B cell (primary cell): ENCODE data around the gene TMEM235. TPM values are rescaled to one million over a fixed set of nuclear protein-coding genes. Genes with fewer than 3 reads are reported as not detected.

Experiments
- ATAC-seq: fragments of 200-7000 bp; cut with Tn5 transposase; one replicate; pipeline ENCODE4 v1.10.0; 2021; ENCODE audit warnings: low read depth, mild to moderate bottlenecking, moderate number of reproducible peaks, moderate library complexity
- CTCF ChIA-PET: fragments of 350-600 bp; sonication (Branson Sonifier 250); formaldehyde crosslinking; loops from one replicate; lab custom pipeline; 2021; ENCODE audit warnings: antibody characterized with exemption, inconsistent platforms; lab: Charles Lee
- POLR2A ChIA-PET: fragments of 350-600 bp; sonication (Branson Sonifier 250); formaldehyde crosslinking; loops from one replicate; lab custom pipeline; 2021; ENCODE audit warnings: antibody characterized with exemption; lab: Charles Lee
- DNase-seq: peaks from one replicate; pipeline ENCODE4 v3.0.0; 2013
- H2AFZ ChIP-seq: 2 replicates; pipeline ENCODE4 v1.6.1; 2012; ENCODE audit warnings: mild to moderate bottlenecking, low read depth, low read length; ENCODE audit not compliant: insufficient read depth, poor library complexity, severe bottlenecking
- H3K27ac ChIP-seq, 2 donors: 1 replicate in 1 of 2; 2 replicates in 1 of 2; pipeline ENCODE4 v1.5.1; 2012 to 2013; ENCODE audit warnings: low read length in 2 of 2, mild to moderate bottlenecking in 2 of 2, moderate library complexity in 1 of 2
- H3K27me3 ChIP-seq, 4 experiments: fragments of 200-600 bp in 1 of 4; sonication (generic) in 1 of 4; replicated peaks in 1 of 4; 1 replicate in 2 of 4; 2 replicates in 2 of 4; pipeline versions ENCODE4 v1.6.1 to v1.7.0; 2013 to 2016; ENCODE audit warnings: low read length in 3 of 4, mild to moderate bottlenecking in 2 of 4, mixed read lengths in 1 of 4, moderate library complexity in 1 of 4; ENCODE audit not compliant: insufficient read depth in 4 of 4, control insufficient read depth in 3 of 4; ENCODE audit errors: control extremely low read depth in 1 of 4
- H3K36me3 ChIP-seq, 2 experiments: replicated peaks in 1 of 2; 1 replicate in 1 of 2; 2 replicates in 1 of 2; pipeline versions ENCODE4 v1.6.1 to v1.7.1; 2013; ENCODE audit warnings: low read length in 1 of 2; ENCODE audit not compliant: insufficient read depth in 2 of 2, control insufficient read depth in 1 of 2; ENCODE audit errors: control extremely low read depth in 1 of 2, extremely low read depth in 1 of 2
- H3K4me1 ChIP-seq, 2 donors: fragments of 200-600 bp in 1 of 2; sonication (generic) in 1 of 2; 1 replicate in 1 of 2; 2 replicates in 1 of 2; pipeline versions ENCODE4 v1.5.1 to v1.6.1; 2013 to 2017; ENCODE audit warnings: low read length in 2 of 2; ENCODE audit not compliant: control insufficient read depth in 2 of 2, insufficient read depth in 2 of 2
- H3K4me2 ChIP-seq: replicated peaks from 2 replicates; pipeline ENCODE3; 2012; ENCODE audit warnings: mild to moderate bottlenecking, low read depth, low read length; ENCODE audit not compliant: poor library complexity, severe bottlenecking
- H3K4me3 ChIP-seq, 5 experiments: fragments of 200-600 bp in 1 of 5; sonication (generic) in 1 of 5; 1 replicate in 3 of 5; 2 replicates in 2 of 5; pipeline versions ENCODE4 v1.5.1 to v1.7.0; 2011 to 2016; ENCODE audit warnings: low read length in 4 of 5, mild to moderate bottlenecking in 4 of 5, low read depth in 2 of 5, control low read depth in 1 of 5, moderate library complexity in 1 of 5; ENCODE audit not compliant: insufficient read depth in 1 of 5; ENCODE audit errors: control extremely low read depth in 1 of 5, extremely low read depth in 1 of 5
- H3K79me2 ChIP-seq: fragments of 200-600 bp; sonication (generic); one replicate; pipeline ENCODE4 v1.6.0; 2016; ENCODE audit warnings: low read length; ENCODE audit not compliant: control insufficient read depth, insufficient read depth
- H3K9ac ChIP-seq: fragments of 200-600 bp; sonication (generic); 2 replicates; pipeline ENCODE4 v1.6.1; 2017; ENCODE audit warnings: mild to moderate bottlenecking, low read length, moderate library complexity
- H3K9me3 ChIP-seq, 3 donors: one replicate each; pipeline versions ENCODE4 v1.6.1 to v1.7.1; 2013; ENCODE audit warnings: low read length in 2 of 3; ENCODE audit not compliant: control insufficient read depth in 2 of 3, insufficient read depth in 1 of 3; ENCODE audit errors: control extremely low read depth in 1 of 3
- H4K20me1 ChIP-seq: 2 replicates; pipeline ENCODE4 v1.6.0; 2012; ENCODE audit warnings: mild to moderate bottlenecking, low read length; ENCODE audit not compliant: insufficient read depth, control insufficient read depth, poor library complexity, severe bottlenecking
- H3K27ac Mint-ChIP-seq: one replicate; pipeline ENCODE4 v1.8.0; 2021; ENCODE audit warnings: mixed read lengths
- H3K27me3 Mint-ChIP-seq: one replicate; pipeline ENCODE4 v1.8.0; 2021; ENCODE audit warnings: mixed read lengths
- H3K4me1 Mint-ChIP-seq: one replicate; pipeline ENCODE4 v1.8.0; 2021; ENCODE audit warnings: mixed read lengths
- H3K4me3 Mint-ChIP-seq: one replicate; pipeline ENCODE4 v1.8.0; 2021; ENCODE audit warnings: mixed read lengths
- H3K9me3 Mint-ChIP-seq: one replicate; pipeline ENCODE4 v1.8.0; 2022; ENCODE audit warnings: mixed read lengths; ENCODE audit not compliant: insufficient read depth
- EZH2 ChIP-seq: IDR thresholded peaks from 2 replicates; pipeline ENCODE4 v1.6.1; 2012; ENCODE audit warnings: borderline replicate concordance, low read depth, mild to moderate bottlenecking, moderate library complexity, low read length; ENCODE audit not compliant: insufficient read depth, poor library complexity, severe bottlenecking
- WGBS: methylation state at CpG from one replicate; pipeline ENCODE4 v1.1.5; 2013; ENCODE audit warnings: missing lambda C conversion rate; ENCODE audit not compliant: insufficient coverage; 5-methylcytosine and 5-hydroxymethylcytosine counted together
- intact Hi-C: fragments of 100-400 bp; cut with micrococcal nuclease; formaldehyde crosslinking; loops from one replicate; pipeline ENCODE4 v1.10.0; 2022
- polyA plus RNA-seq: library from polyadenylated mRNA; depleted of rRNA; stranded (reverse); fragments of >200 nt; gene quantifications from 2 replicates; pipeline ENCODE4 v1.2.3, GENCODE V29; 2012
- total RNA-seq, 2 donors: library from RNA; stranded (reverse); fragments of 120-200 nt in 1 of 2; gene quantifications; 1 replicate in 1 of 2; 2 replicates in 1 of 2; pipeline versions ENCODE4 v1.2.3 to v1.2.4, GENCODE V29; 2013 to 2022
- TF ChIP-seq, protein P1 (sequence below): fragments of 200-600 bp; IDR thresholded peaks from one replicate; pipeline ENCODE4 v1.8.0; 2022; ENCODE audit warnings: antibody characterized with exemption, mild to moderate bottlenecking

Gene TMEM235
- total and polyA plus RNA-seq, 2 donors (not counting 1 experiment from before 2014, with no cell fraction given): not detected

GRCh38 chr17:78255029-78255656 is 23.7 kb downstream of the TMEM235 start:
- H3K79me2 ChIP-seq: no peaks in the 10 kb centered on the region
- CTCF ChIA-PET: interaction anchor here (0.8 to 1.5 kb wide), 5 partner anchors 21 to 167 kb away, joined by 3 to 6 read pairs (median 4); no protein-coding TSS in a partner anchor
- H3K27me3 ChIP-seq: peaks cover 0 to 6% (median 0%) of the 10 kb centered on the region in 4 experiments
- peaks cover 45% of the 10 kb centered on the region for H3K4me1 Mint-ChIP-seq
- H3K9ac ChIP-seq: no peak overlapping the region
- intact Hi-C loops: no loop called here
- peaks cover 4% of the 10 kb centered on the region for H3K27me3 Mint-ChIP-seq
- H3K9me3 ChIP-seq: no peaks in the 10 kb centered on the region
- TF ChIP-seq EZH2: no peak
- TF ChIP-seq, protein P1, sequence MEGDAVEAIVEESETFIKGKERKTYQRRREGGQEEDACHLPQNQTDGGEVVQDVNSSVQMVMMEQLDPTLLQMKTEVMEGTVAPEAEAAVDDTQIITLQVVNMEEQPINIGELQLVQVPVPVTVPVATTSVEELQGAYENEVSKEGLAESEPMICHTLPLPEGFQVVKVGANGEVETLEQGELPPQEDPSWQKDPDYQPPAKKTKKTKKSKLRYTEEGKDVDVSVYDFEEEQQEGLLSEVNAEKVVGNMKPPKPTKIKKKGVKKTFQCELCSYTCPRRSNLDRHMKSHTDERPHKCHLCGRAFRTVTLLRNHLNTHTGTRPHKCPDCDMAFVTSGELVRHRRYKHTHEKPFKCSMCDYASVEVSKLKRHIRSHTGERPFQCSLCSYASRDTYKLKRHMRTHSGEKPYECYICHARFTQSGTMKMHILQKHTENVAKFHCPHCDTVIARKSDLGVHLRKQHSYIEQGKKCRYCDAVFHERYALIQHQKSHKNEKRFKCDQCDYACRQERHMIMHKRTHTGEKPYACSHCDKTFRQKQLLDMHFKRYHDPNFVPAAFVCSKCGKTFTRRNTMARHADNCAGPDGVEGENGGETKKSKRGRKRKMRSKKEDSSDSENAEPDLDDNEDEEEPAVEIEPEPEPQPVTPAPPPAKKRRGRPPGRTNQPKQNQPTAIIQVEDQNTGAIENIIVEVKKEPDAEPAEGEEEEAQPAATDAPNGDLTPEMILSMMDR: no peak
- H4K20me1 ChIP-seq: peaks cover 7% of the 10 kb centered on the region
- H3K27ac ChIP-seq: no peak overlapping the region
- WGBS: 96% methylated on average over 17 of the region's 18 CpGs
- peak overlapping the region; percentile 42 for H3K4me3 Mint-ChIP-seq
- no peak overlapping the region for H3K4me2 ChIP-seq
- no peak overlapping the region for H3K27ac Mint-ChIP-seq
- DNase-seq: no peak
- POLR2A ChIA-PET: interaction anchor here (0.6 to 1.6 kb wide), 4 partner anchors 20 to 167 kb away, joined by 3 to 9 read pairs (median 5); no protein-coding TSS in a partner anchor
- no peak overlapping the region for H3K4me3 ChIP-seq
- no peaks in the 10 kb centered on the region for H3K9me3 Mint-ChIP-seq
- no peak overlapping the region for H2AFZ ChIP-seq
- no peaks in the 10 kb centered on the region for H3K36me3 ChIP-seq
- peaks cover 49 to 62% of the 10 kb centered on the region in 2 donors for H3K4me1 ChIP-seq
- ATAC-seq: no peak
